ENCODE data around the gene MECP2. TPM values are rescaled to one million over a fixed set of nuclear protein-coding genes. Genes with fewer than 3 reads are reported as not detected.
A peak's percentile ranks its signal among the peaks of the same experiment; 100 is the strongest.
"Not testable (repeated sequence)": the region's sequence is repeated elsewhere in the genome, so short reads cannot be mapped to it uniquely, and the experiment has no call there.

The MECP2 gene
- total and polyA plus RNA-seq, 2 donors from 2014 or later: 14.0 to 74.7 TPM

DNA sequence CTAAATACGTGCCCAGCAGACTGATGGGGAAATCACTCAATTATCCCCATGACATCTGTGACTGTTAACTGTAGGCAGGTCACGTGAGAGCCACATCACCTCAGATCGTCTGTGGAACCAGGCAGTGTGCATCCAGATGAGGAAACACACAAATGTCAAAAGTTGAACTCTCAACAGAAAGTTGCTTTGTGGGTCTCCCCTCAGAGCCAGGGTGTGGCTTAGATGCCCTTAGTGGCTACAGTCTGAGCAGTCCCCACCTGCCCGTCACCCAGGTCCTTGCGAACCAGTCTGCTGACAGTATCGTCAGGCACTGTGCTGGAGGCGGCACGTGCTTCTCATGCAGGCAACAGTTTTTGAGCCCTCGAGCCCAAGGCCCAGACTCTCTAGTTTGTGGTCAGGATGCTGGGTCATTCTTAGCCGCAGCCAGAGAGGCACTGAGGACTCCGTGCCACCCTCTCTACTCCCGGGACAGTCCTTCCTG is 114.2 kb downstream of the MECP2 start:
- no peaks in the 10 kb centered on the region for H3K36me3 ChIP-seq (ENCODE audit: control insufficient read depth in 2 of 3, insufficient read depth in 3 of 3, low read length in 3 of 3)
- H3K27me3 ChIP-seq (ENCODE audit: control insufficient read depth, insufficient read depth, low read length): no peaks in the 10 kb centered on the region
- peaks cover 0 to 3% (median 0%) of the 10 kb centered on the region in 3 donors for H3K4me1 ChIP-seq (ENCODE audit: control insufficient read depth in 2 of 3, insufficient read depth in 2 of 3, low read depth in 1 of 3, low read length in 3 of 3)
- intact Hi-C loops (cut with DNase I): no loop called here
- no peak overlapping the region for H3K27ac ChIP-seq (ENCODE audit: low read depth in 2 of 2, low read length in 2 of 2)
- no peaks in the 10 kb centered on the region for H3K9me3 ChIP-seq (ENCODE audit: control insufficient read depth in 2 of 3, insufficient read depth in 1 of 3, low read length in 3 of 3)
- FAIRE-seq: no peak
- no peak overlapping the region for H3K4me3 ChIP-seq (ENCODE audit: low read length in 3 of 3)
- DNase-seq: no peak
- no peak overlapping the region for H3K9ac ChIP-seq (ENCODE audit: low read length in 3 of 3)
- TF ChIP-seq, protein P1, sequence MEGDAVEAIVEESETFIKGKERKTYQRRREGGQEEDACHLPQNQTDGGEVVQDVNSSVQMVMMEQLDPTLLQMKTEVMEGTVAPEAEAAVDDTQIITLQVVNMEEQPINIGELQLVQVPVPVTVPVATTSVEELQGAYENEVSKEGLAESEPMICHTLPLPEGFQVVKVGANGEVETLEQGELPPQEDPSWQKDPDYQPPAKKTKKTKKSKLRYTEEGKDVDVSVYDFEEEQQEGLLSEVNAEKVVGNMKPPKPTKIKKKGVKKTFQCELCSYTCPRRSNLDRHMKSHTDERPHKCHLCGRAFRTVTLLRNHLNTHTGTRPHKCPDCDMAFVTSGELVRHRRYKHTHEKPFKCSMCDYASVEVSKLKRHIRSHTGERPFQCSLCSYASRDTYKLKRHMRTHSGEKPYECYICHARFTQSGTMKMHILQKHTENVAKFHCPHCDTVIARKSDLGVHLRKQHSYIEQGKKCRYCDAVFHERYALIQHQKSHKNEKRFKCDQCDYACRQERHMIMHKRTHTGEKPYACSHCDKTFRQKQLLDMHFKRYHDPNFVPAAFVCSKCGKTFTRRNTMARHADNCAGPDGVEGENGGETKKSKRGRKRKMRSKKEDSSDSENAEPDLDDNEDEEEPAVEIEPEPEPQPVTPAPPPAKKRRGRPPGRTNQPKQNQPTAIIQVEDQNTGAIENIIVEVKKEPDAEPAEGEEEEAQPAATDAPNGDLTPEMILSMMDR (IDR thresholded peaks at IDR 0.05; ENCODE audit: borderline replicate concordance, extremely low read depth, insufficient read depth): no peak

DNA sequence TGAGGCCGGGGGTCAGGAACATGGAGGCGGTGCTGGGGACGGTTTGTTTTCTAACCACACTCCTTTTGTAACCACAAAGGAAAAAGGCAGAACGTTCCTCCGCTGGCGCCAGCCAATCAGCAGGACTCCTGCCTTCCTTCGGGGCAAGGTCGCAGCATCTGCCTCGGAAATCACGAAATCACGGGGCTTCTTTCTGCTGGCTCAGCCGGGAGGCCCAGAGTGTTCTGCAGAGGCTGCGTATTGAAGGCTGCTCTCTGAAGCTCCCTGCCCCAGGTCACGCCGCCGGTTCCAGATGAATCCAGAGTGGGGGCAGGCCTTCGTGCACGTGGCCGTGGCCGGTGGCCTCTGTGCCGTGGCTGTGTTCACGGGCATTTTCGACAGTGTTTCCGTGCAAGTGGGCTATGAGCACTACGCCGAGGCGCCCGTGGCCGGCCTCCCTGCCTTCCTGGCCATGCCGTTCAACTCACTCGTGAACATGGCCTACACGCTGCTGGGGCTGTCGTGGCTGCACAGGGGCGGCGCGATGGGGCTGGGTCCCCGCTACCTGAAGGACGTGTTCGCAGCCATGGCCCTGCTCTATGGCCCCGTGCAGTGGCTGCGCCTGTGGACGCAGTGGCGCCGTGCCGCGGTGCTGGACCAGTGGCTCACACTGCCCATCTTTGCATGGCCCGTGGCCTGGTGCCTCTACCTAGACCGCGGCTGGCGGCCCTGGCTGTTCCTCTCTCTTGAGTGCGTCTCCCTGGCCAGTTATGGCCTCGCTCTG is 115.6 kb downstream of the MECP2 start:
- TF ChIP-seq, protein P1 (IDR thresholded peaks at IDR 0.05; ENCODE audit: borderline replicate concordance, extremely low read depth, insufficient read depth): no peak
- H3K4me1 ChIP-seq (ENCODE audit: control insufficient read depth in 2 of 3, insufficient read depth in 2 of 3, low read depth in 1 of 3, low read length in 3 of 3): peaks cover 0 to 3% (median 0%) of the 10 kb centered on the region in 3 donors
- H3K27me3 ChIP-seq (ENCODE audit: control insufficient read depth, insufficient read depth, low read length): no peaks in the 10 kb centered on the region
- intact Hi-C loops (cut with DNase I): no loop called here
- no peak overlapping the region for H3K9ac ChIP-seq (ENCODE audit: low read length in 3 of 3)
- H3K27ac ChIP-seq (ENCODE audit: low read depth in 2 of 2, low read length in 2 of 2): peak overlapping the region in 1 of 2 donors; percentile 41
- no peaks in the 10 kb centered on the region for H3K9me3 ChIP-seq (ENCODE audit: control insufficient read depth in 2 of 3, insufficient read depth in 1 of 3, low read length in 3 of 3)
- H3K36me3 ChIP-seq (ENCODE audit: control insufficient read depth in 2 of 3, insufficient read depth in 3 of 3, low read length in 3 of 3): no peaks in the 10 kb centered on the region
- no peak for DNase-seq
- no peak for FAIRE-seq
- no peak overlapping the region for H3K4me3 ChIP-seq (ENCODE audit: low read length in 3 of 3)

DNA sequence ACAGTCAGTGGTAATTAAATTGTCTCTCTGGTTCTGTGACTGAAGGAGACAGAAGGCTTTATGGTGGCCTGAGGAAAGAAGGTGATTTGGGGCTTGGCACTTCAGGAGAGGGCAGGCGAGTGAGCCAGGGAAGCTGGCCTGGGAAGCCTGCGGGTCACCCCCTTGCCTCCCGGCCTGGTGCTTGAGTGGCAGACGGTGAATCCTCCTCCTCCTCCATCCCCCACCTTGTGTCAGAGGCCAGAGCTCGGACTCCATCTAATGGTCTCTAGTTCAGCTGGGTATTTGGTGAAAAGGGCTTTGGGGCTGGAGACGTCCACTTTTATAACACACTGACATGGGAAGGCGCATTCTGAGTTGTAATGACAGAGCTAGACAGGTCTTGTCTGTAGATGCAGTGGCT is 116.3 kb downstream of the MECP2 start:
- peaks cover 0 to 3% (median 0%) of the 10 kb centered on the region in 3 donors for H3K4me1 ChIP-seq (ENCODE audit: control insufficient read depth in 2 of 3, insufficient read depth in 2 of 3, low read depth in 1 of 3, low read length in 3 of 3)
- no peak overlapping the region for H3K4me3 ChIP-seq (ENCODE audit: low read length in 3 of 3)
- H3K27me3 ChIP-seq (ENCODE audit: control insufficient read depth, insufficient read depth, low read length): no peaks in the 10 kb centered on the region
- no peaks in the 10 kb centered on the region for H3K36me3 ChIP-seq (ENCODE audit: control insufficient read depth in 2 of 3, insufficient read depth in 3 of 3, low read length in 3 of 3)
- H3K9me3 ChIP-seq (ENCODE audit: control insufficient read depth in 2 of 3, insufficient read depth in 1 of 3, low read length in 3 of 3): no peaks in the 10 kb centered on the region
- peak overlapping the region in 1 of 2 donors; percentile 41 for H3K27ac ChIP-seq (ENCODE audit: low read depth in 2 of 2, low read length in 2 of 2)
- TF ChIP-seq, protein P1 (IDR thresholded peaks at IDR 0.05; ENCODE audit: borderline replicate concordance, extremely low read depth, insufficient read depth): no peak
- FAIRE-seq: no peak
- H3K9ac ChIP-seq (ENCODE audit: low read length in 3 of 3): no peak overlapping the region
- intact Hi-C loops (cut with DNase I): no loop called here
- no peak for DNase-seq

DNA sequence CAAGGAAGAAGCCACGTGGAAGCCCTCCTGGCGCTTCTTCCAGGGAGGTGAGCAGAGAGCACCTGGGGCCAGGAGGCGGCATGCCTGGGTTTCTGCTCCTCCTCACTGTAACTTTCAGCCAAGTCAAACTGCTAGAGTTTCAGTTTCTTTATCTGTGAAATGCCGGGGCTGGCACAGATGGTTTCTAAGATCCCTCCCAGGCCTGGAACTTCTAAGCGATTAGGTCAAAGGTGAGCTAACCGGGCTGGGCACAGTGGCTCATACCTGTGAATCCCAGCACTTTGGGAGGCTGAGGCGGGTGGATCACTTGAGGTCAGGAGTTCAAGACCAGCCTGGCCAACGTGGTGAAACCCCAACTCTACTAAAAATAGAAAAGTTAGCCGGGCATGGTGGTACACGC is 117.1 kb downstream of the MECP2 start:
- H3K27me3 ChIP-seq (ENCODE audit: control insufficient read depth, insufficient read depth, low read length); H3K9me3 ChIP-seq (ENCODE audit: control insufficient read depth in 2 of 3, insufficient read depth in 1 of 3, low read length in 3 of 3); H3K4me1 ChIP-seq (ENCODE audit: control insufficient read depth in 2 of 3, insufficient read depth in 2 of 3, low read depth in 1 of 3, low read length in 3 of 3); H3K9ac ChIP-seq (ENCODE audit: low read length in 3 of 3); intact Hi-C loops (cut with DNase I); H3K4me3 ChIP-seq (ENCODE audit: low read length in 3 of 3); DNase-seq; H3K36me3 ChIP-seq (ENCODE audit: control insufficient read depth in 2 of 3, insufficient read depth in 3 of 3, low read length in 3 of 3); FAIRE-seq; H3K27ac ChIP-seq (ENCODE audit: low read depth in 2 of 2, low read length in 2 of 2): not testable (repeated sequence)

All from kidney (tissue), 14 donors.